Hepatocyte (in vitro differentiated cells): ENCODE results near the gene NR6A1. TPM values are rescaled to one million over a fixed set of nuclear protein-coding genes. Genes with fewer than 3 reads are reported as not detected.

Source experiments
- DNase-seq: peaks from one replicate; pipeline ENCODE4 v3.0.0-alpha.2; 2016; ENCODE audit warnings: low spot score
- H2AFZ ChIP-seq: fragments of 200-600 bp; sonication (generic); 2 replicates; pipeline ENCODE4 v1.6.0; 2016; ENCODE audit warnings: antibody characterized with exemption, mild to moderate bottlenecking
- H3K27ac ChIP-seq: fragments of 200-600 bp; sonication (generic); 2 replicates; pipeline ENCODE4 v1.5.1; 2016; ENCODE audit warnings: mild to moderate bottlenecking
- H3K27me3 ChIP-seq: fragments of 200-600 bp; sonication (generic); 2 replicates; pipeline ENCODE4 v1.6.1; 2016
- H3K36me3 ChIP-seq: fragments of 200-600 bp; sonication (generic); replicated peaks from 2 replicates; pipeline ENCODE4 v1.5.1; 2016; ENCODE audit warnings: low read depth; ENCODE audit not compliant: insufficient read depth
- H3K4me1 ChIP-seq: fragments of 200-600 bp; sonication (generic); 2 replicates; pipeline ENCODE4 v1.5.1; 2016; ENCODE audit warnings: mild to moderate bottlenecking, moderate library complexity; ENCODE audit not compliant: insufficient read depth
- H3K4me2 ChIP-seq: fragments of 200-600 bp; sonication (generic); 2 replicates; pipeline ENCODE4 v1.6.0; 2016
- H3K4me3 ChIP-seq: fragments of 200-600 bp; sonication (generic); 2 replicates; pipeline ENCODE4 v1.5.1; 2016; ENCODE audit warnings: mild to moderate bottlenecking
- H3K79me2 ChIP-seq: fragments of 200-600 bp; sonication (generic); 2 replicates; pipeline ENCODE4 v1.6.0; 2017; ENCODE audit warnings: mild to moderate bottlenecking
- H3K9me2 ChIP-seq: fragments of 200-600 bp; sonication (generic); replicated peaks from 2 replicates; pipeline ENCODE4 v1.6.0; 2017; ENCODE audit warnings: mild to moderate bottlenecking; ENCODE audit not compliant: insufficient read depth
- H3K9me3 ChIP-seq: fragments of 200-600 bp; sonication (generic); 2 replicates; pipeline ENCODE4 v1.5.1; 2016; ENCODE audit warnings: low read depth, mild to moderate bottlenecking
- H4K20me1 ChIP-seq: fragments of 200-600 bp; sonication (generic); 2 replicates; pipeline ENCODE4 v1.6.0; 2016; ENCODE audit warnings: mild to moderate bottlenecking; ENCODE audit not compliant: insufficient read depth, poor library complexity, severe bottlenecking
- CTCF ChIP-seq: fragments of 200-600 bp; sonication (generic); IDR thresholded peaks from 2 replicates; pipeline ENCODE4 v1.5.1; 2016; ENCODE audit warnings: antibody characterized with exemption, mild to moderate bottlenecking; ENCODE audit not compliant: poor library complexity
- EZH2 ChIP-seq: fragments of 200-600 bp; sonication (generic); IDR thresholded peaks from 2 replicates; pipeline ENCODE4 v1.6.1; 2016; ENCODE audit warnings: antibody characterized with exemption, mild to moderate bottlenecking, borderline replicate concordance
- EZH2phosphoT487 ChIP-seq: fragments of 200-600 bp; sonication (generic); IDR thresholded peaks from one replicate; pipeline ENCODE4 v1.6.1; 2018; ENCODE audit warnings: antibody characterized with exemption, mild to moderate bottlenecking, low read depth, moderate library complexity; ENCODE audit not compliant: unreplicated experiment, severe bottlenecking
- WGBS: methylation state at CpG from one replicate; pipeline ENCODE4 v1.1.6; 2016; ENCODE audit warnings: low lambda C conversion rate; ENCODE audit errors: missing lambda C conversion rate; 5-methylcytosine and 5-hydroxymethylcytosine counted together
- polyA plus RNA-seq: library from polyadenylated mRNA; unstranded; fragments of >200 nt; fragmentation: Nextera tagmentation; extraction: Ambion mirVana; gene quantifications from 2 replicates; pipeline ENCODE4 v1.2.1, GENCODE V29; 2016
- total RNA-seq: library from RNA; depleted of rRNA; stranded (reverse); fragments of >200 nt; gene quantifications from 2 replicates; pipeline ENCODE4 v1.2.3, GENCODE V29; 2014

Gene NR6A1
- total and polyA plus RNA-seq, 2 experiments from 2014 or later = 1.2 to 4.0 TPM

- H4K20me1 ChIP-seq = no peaks in the 10 kb centered on the region
- H3K36me3 ChIP-seq = no peaks in the 10 kb centered on the region
- H3K79me2 ChIP-seq = peaks cover 41% of the 10 kb centered on the region
Measured at GRCh38 chr9:124680714-124681390, 90.3 kb downstream of the NR6A1 start.

GRCh38 chr9:124680049-124680448 lies 91.1 kb downstream of the NR6A1 start:
- H3K27me3 ChIP-seq = no peaks in the 10 kb centered on the region
- no peak overlapping the region for H3K4me2 ChIP-seq
- no peak for DNase-seq
- no peak overlapping the region for H2AFZ ChIP-seq
- no peaks in the 10 kb centered on the region for H4K20me1 ChIP-seq
- peaks cover 11% of the 10 kb centered on the region for H3K4me1 ChIP-seq
- H3K9me3 ChIP-seq = no peaks in the 10 kb centered on the region
- no peaks in the 10 kb centered on the region for H3K9me2 ChIP-seq
- WGBS = 95% methylated on average over 1 of the region's 1 CpG
- TF ChIP-seq EZH2phosphoT487 = no peak
- no peak for TF ChIP-seq EZH2
- TF ChIP-seq CTCF = no peak
- no peak overlapping the region for H3K27ac ChIP-seq
- no peaks in the 10 kb centered on the region for H3K36me3 ChIP-seq
- H3K79me2 ChIP-seq = peaks cover 42% of the 10 kb centered on the region
- H3K4me3 ChIP-seq = no peak overlapping the region

More at GRCh38 chr9:124680714-124681390, 90.3 kb downstream of the NR6A1 start:
- Histone ChIP-seq H2AFZ (no peak overlapping the region), H3K9me3 (no peaks in the 10 kb centered on the region), H3K9me2 (no peaks in the 10 kb centered on the region), H3K4me2 (no peak overlapping the region), H3K4me1 (peaks cover 3% of the 10 kb centered on the region), H3K4me3 (no peak overlapping the region), H3K27ac (no peak overlapping the region), H3K27me3 (no peaks in the 10 kb centered on the region)
- TF ChIP-seq CTCF = no peak
- TF ChIP-seq EZH2phosphoT487 = no peak
- no peak for TF ChIP-seq EZH2
- DNase-seq = no peak
- WGBS = 88% methylated on average over 1 of the region's 1 CpG

GRCh38 chr9:124676159-124676551 lies 95.0 kb downstream of the NR6A1 start:
- WGBS = 68% methylated on average over 2 of the region's 2 CpGs
- Histone ChIP-seq H3K4me2 (no peak overlapping the region), H4K20me1 (no peaks in the 10 kb centered on the region), H3K4me3 (no peak overlapping the region), H3K79me2 (peaks cover 57% of the 10 kb centered on the region), H3K9me2 (no peaks in the 10 kb centered on the region), H3K9me3 (no peaks in the 10 kb centered on the region), H3K4me1 (peaks cover 13% of the 10 kb centered on the region), H3K36me3 (no peaks in the 10 kb centered on the region), H2AFZ (no peak overlapping the region), H3K27ac (no peak overlapping the region), H3K27me3 (no peaks in the 10 kb centered on the region)
- no peak for DNase-seq
- TF ChIP-seq EZH2 (no peak), EZH2phosphoT487 (no peak), CTCF (no peak)
